Measurements from ENCODE around the gene TARS2. TPM values are rescaled to one million over a fixed set of nuclear protein-coding genes. Genes with fewer than 3 reads are reported as not detected.
A peak's percentile ranks its signal among the peaks of the same experiment; 100 is the strongest.

The TARS2 gene
- total and polyA plus RNA-seq, 2 of the 4 experiments (the other 2 are of a cell fraction), result 10.9 to 21.8 TPM

- Histone ChIP-seq H4K8ac (ENCODE audit: low read depth in 2 of 2, low read length in 2 of 2) (peak overlapping the region; percentile 50 to 81; a peak in 3 of 4 replicates), H2BK5ac (ENCODE audit: low read depth, low read length, poor library complexity, severe bottlenecking) (peak overlapping the region; percentile 64), H4K5ac (ENCODE audit: low read depth, low read length) (peak overlapping the region; percentile 21), H3K9me3 (ENCODE audit: control insufficient read depth, insufficient read depth, low read length) (no peaks in the 10 kb centered on the region), H2BK15ac (ENCODE audit: low read depth, low read length) (peak overlapping the region; percentile 79; the same call in 2 of the 3 replicates), H3K23ac (ENCODE audit: low read depth, low read length) (no peak overlapping the region), H4K91ac (ENCODE audit: insufficient read depth, low read depth, low read length) (peak overlapping the region; percentile 26; the same call in 1 of the 2 replicates), H3K18ac (ENCODE audit: low read depth, low read length) (peak overlapping the region; percentile 31; the same call in 1 of the 2 replicates), H3K27me3 (ENCODE audit: control insufficient read depth, insufficient read depth, low read length) (no peaks in the 10 kb centered on the region), H3K4me2 (ENCODE audit: low read depth, low read length) (peak overlapping the region; percentile 32; the same call in 1 of the 2 replicates), H2AK9ac (replicated peaks; ENCODE audit: low read depth, low read length, poor library complexity) (peak overlapping the region; percentile 45), H3K9me1 (ENCODE audit: insufficient read depth, low read length) (peaks cover 10% of the 10 kb centered on the region), H3K4ac (ENCODE audit: low read depth, low read length) (peak overlapping the region; percentile 85), H3K4me1 (ENCODE audit: control insufficient read depth, insufficient read depth, low read length) (peaks cover 26% of the 10 kb centered on the region), H3K9ac (ENCODE audit: low read depth, low read length) (peak overlapping the region; percentile 32), H3K27ac (ENCODE audit: insufficient read depth, low read length) (peak overlapping the region; percentile 72), H3K36me3 (ENCODE audit: control insufficient read depth, insufficient read depth, low read length) (peaks cover 5% of the 10 kb centered on the region), H3K4me3 (ENCODE audit: insufficient read depth, low read depth, low read length) (no peak overlapping the region), H2AK5ac (ENCODE audit: low read depth, low read length) (peak overlapping the region; percentile 17; the same call in 1 of the 2 replicates), H3K14ac (replicated peaks; ENCODE audit: low read depth, low read length) (peak overlapping the region; percentile 4; the same call in 1 of the 2 replicates), H2BK120ac (ENCODE audit: low read depth, low read length) (peak overlapping the region; percentile 70; the same call in 1 of the 2 replicates), H3K56ac (ENCODE audit: extremely low read depth, insufficient read depth, low read length) (no peak overlapping the region), H3K79me1 (ENCODE audit: low read depth in 1 of 2, low read length in 2 of 2) (peaks cover 3 to 51% of the 10 kb centered on the region in 2 experiments; a peak in 3 of 4 replicates), H2AFZ (replicated peaks; ENCODE audit: low read length, poor library complexity) (peak overlapping the region; percentile 63), H4K20me1 (ENCODE audit: insufficient read depth, low read length) (no peaks in the 10 kb centered on the region; the same call in none of the 2 replicates), H2BK20ac (ENCODE audit: low read depth, low read length) (peak overlapping the region; percentile 71; the same call in 1 of the 2 replicates)
- POLR2A ChIA-PET (ENCODE audit: unreplicated experiment), result no interaction called here
- no peak for ATAC-seq (ENCODE audit: low read depth)
- DNase-seq, result no peak
- no TSS peak for BruUV-seq (replicated peaks)
- in situ Hi-C loops (cut with MboI; ENCODE audit: low sequenced_read_pairs) (loop anchor here (10.0 kb wide), 1 partner anchor 288 kb away; the partner anchor contains the start of gene APH1A), dilution Hi-C loops (cut with HindIII; ENCODE audit: low sequenced_read_pairs, unreplicated experiment) (no loop called here), intact Hi-C loops (cut with micrococcal nuclease) (no loop called here)
- TF ChIP-seq MAZ (IDR thresholded peaks at IDR 0.05; ENCODE audit: borderline replicate concordance, low read depth, low read length) (no peak), CHD1 (IDR thresholded peaks at IDR 0.05; ENCODE audit: low read depth, low read length) (no peak), POLR2A (IDR thresholded peaks at IDR 0.05; ENCODE audit: low read depth, low read length) (no peak), NFE2L2 (IDR thresholded peaks at IDR 0.05; ENCODE audit: low read depth, low read length) (no peak), CTCF (conservative IDR thresholded peaks at IDR 0.05; ENCODE audit: low read depth, low read length) (no peak), RAD21 (IDR thresholded peaks at IDR 0.05; ENCODE audit: low read length) (no peak), BHLHE40 (IDR thresholded peaks at IDR 0.05; ENCODE audit: low read depth, low read length) (no peak), FOS (IDR thresholded peaks at IDR 0.05; ENCODE audit: low read depth, low read length) (no peak), RCOR1 (IDR thresholded peaks at IDR 0.05; ENCODE audit: insufficient replicate concordance, low read length) (no peak), CEBPB (IDR thresholded peaks at IDR 0.05; ENCODE audit: low read depth, low read length) (no peak)
- WGBS, 2 experiments (ENCODE audit: extremely low coverage in 2 of 2, insufficient read length in 1 of 2), result 87% methylated on average over 3 of the region's 12 CpGs; no CpG with 5 or more reads in 1 of the 2 experiments
- CTCF ChIA-PET, result interaction anchor here (0.5 kb wide), 1 partner anchor 19 kb away, joined by 5 read pairs; no protein-coding TSS in a partner anchor
Measured at GRCh38 chr1:150552911-150553289, 65.7 kb downstream of the TARS2 start.

Measured in IMR-90 (cell line).